GM21390 (cell line): ENCODE measurements around the gene CECR2.
"Not testable (repeated sequence)": the region's sequence is repeated elsewhere in the genome, so short reads cannot be mapped to it uniquely, and the experiment has no call there.

Experiments
- ATAC-seq: cut with Tn5 transposase; IDR thresholded peaks from one replicate; pipeline ENCODE4 v1.9.1; 2021; ENCODE audit not compliant: unreplicated experiment

CECR2 gene

DNA sequence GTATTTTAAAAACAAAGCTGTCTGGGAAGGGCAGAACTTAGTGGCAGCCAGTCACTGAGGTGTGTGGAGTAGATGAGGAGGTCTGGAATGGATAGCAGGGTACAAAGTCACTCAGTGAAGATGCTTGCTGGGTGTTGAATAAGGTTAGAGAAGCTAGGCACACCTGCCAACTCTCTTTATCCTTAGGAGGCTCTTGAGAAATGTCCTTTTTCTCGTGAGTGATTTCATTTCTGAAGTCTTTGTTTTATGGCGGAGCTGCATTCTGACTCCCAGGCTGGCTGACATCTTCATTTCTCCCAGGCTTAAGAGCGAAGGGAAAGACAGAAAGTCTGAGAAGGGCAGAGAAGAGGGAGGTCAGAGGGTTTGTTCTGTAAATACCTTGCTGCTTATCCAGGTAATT, 31.0 kb downstream of the CECR2 start:
- ATAC-seq: no peak

DNA sequence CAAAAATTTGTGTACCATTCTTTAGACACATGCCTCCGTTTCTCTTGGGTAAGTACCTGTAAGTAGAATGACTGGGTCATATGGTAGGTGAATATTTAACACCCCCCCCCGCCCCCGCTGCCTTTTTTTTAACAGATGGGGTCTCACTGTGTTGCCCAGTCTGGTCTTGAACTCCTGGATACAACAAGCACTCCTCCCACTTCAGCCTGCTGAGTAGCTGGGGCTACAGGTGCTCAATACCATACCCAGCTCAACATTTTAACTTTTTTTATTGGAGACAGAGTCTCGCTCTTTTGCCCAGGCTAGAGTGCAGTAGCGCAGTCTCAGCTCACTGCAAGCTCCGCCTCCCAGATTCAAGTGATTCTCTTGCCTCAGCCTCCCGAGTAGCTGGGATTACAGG, 32.5 kb downstream of the CECR2 start:
- no peak for ATAC-seq

DNA sequence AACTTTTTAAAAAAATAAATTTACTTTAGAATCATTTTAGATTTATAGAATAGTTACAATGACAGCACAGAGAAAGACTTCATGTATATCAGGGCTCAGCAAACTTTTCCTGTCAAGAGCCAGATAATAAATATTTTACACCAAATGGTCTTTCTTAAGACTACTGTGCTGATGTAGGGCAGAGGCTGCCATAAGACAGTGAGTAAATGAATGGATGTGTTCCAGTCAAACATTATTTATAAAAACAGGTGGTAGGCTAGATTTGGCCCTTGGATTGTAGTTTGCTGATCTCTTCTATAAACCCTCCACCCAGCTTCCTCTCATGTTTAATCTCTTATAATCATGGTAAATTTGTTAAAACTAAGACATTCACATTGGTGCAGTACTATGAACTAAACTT, 33.0 kb downstream of the CECR2 start:
- ATAC-seq: no peak

DNA sequence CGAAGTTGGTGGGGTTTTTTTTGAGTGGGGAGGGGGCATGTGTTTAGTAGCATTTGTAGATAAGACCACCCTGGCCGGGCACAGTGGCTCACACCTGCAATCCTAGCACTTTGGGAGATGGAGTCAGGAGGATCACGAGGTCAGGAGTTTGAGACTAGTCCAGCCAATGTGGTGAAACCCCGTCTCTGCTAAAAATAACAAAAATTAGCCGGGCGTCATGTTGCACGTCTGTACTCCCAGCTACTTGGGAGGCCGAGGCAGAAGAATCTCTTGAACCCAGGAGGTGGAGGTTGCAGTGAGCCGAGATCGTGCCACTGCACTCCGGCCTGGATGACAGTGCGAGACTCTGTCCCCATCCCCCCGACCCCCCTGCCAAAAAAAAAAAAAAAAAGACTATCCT, 34.6 kb downstream of the CECR2 start:
- no peak for ATAC-seq

DNA sequence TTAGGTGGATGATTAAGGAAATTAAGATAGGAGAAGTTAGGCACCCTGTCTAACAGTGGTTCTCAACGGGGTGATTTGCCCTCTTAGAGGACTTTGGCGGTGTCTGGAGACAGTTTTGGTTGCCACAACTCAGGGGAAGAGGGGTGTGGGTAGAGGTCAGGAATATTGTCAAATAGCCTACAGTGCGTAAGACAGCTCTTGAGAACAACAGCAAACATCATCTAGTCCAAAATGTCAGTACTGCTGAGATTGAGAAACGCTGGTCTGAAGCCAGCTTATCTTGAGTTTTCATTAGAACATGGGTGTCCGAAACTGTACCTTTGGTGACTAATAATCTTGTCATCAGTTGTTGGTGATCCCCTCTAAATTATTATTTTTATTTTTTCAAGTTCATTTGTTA, 38.4 kb downstream of the CECR2 start:
- ATAC-seq: no peak

DNA sequence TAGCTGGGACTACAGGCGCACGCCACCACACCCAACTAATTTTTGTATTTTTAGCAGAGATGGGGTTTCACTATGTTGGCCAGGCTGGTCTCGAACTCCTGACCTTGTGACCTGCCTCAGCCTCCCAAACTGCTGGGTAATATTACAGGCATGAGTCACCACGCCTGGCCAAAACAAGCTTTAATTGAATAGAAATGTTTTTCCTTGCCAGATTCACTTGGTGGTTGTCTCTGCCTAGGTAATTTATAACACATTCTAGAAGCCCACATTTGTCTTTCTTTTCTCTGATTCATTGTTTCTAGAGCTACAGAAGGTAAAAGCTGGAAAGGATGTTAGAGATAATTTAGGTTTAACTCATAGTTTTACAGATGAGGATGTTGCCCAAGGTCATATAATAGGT, 41.3 kb downstream of the CECR2 start:
- ATAC-seq: no peak

DNA sequence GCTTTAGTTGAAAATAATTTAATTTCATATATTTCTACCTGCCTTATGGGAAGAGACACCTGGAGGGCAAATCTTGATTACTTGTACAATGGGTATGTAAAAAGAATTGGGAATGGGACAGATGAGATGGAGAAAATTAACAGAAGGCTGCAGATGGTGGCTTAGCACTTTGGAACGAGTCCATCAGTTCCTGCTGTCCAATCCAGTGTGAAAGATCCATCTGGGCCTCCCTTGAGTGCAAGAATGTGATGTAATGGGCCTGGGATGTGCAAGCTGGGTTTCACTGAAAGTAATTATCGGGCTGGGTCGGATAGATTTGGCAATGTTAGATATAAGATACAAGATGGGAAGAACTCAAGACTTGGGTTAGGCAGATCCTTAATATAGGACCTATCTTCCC, 42.0 kb downstream of the CECR2 start:
- ATAC-seq: no peak

DNA sequence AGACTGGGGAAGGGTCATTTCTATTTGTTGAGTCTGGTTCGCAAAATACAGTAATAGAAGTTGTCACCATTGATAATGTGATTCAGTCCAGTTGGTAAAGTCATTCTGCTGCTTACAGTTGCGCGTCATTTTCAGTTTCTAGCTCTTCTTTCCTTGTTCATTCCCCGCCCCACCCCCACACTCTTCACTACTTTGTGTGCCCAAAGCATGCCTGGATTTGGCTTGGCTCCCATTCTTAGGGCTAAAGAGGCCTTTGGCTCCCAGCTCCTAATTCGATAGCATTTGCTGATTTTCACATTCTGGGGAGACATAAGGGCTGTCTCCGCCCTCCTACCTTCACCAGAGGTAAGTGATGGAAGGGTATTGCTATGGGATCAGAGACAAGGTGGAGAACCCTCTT, 43.0 kb downstream of the CECR2 start:
- no peak for ATAC-seq

DNA sequence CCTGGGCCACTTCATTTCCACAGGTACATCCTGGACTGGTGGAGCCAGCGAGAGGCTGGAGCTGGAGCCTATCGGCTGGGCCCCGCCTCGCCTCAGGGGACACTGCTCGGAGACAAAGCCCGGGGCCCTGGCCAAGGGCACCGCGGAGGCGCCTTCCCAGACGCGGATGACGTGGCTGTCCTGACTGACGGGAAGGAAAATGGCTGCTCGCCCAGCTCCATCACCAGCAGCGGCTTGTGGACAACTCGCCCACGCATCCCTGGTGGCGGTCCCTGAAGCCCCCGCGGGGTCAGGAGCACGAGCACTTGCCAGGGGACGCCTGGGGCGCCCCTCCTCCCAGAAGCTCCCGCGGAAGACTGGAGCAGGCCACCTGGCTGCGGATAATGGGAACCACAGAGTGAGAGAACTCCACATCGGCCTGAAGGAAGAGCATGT, 49.6 kb downstream of the CECR2 start:
- no peak for ATAC-seq

DNA sequence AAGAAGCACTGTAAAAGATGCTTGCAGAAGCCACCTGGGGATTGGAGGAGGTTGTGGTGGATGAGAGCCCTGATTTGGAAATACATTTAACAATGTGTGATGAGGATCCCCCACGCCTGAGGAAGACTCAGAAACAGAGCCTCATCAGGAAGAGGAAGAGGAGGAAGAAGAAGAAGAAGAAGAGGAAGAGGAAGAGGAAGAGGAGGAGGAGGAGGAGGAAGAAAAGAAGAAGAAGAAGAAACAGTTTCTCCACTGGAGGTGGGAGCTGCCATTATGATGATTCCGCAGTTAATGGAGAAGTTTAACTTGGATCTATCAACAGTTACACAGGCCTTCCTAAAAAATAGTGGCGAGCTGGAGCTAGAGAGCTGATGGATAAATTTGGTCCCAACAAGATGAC, 50.1 kb downstream of the CECR2 start:
- no peak for ATAC-seq

DNA sequence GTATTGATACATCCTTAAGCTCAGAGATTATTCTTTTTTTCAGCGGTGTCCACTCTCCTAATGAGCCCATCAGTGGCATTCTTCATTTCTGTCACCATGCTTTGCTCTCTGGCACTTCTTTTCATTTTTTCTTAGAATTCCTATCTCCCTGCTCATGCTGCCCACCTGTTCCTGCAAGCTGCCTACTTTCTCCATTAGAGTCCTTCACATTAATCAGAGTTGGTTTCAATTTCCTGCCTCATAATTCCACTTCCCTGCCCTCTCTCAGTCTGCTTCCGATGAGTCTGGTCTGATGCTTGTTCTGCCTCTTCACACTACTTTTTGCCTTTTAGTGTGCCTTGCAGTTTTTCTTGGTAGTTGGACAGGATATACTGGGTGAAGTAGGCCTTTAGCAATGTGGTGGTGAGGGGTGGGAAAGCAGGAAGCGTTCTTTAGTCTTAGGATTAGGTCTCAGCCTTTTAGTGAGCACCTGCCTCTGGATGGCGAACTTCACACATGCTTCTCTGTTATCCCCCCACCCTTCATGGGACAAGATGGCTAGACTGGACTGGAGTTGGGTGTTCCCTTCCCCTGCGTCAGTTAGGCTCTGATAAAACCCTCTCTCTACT, 53.6 kb downstream of the CECR2 start:
- ATAC-seq: no peak

DNA sequence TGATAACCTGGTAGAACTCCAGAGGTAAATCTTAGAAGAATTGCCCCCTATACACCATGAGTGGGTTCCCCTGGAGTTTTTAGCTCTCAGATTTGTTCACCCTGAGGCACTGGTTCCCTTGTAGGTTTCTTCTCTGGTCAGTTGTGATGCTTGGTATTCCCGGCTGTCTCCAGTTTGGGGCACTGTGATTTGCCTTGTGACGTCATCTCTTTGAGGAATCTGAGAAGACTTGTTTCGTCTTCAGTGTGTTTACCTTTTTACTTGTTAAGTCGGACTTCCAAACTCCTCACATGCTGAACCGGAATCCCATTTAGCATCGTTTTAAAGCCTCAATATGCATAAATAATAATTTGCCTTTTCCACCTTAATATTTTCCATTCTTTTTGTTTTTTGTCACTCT, 54.4 kb downstream of the CECR2 start:
- no peak for ATAC-seq

DNA sequence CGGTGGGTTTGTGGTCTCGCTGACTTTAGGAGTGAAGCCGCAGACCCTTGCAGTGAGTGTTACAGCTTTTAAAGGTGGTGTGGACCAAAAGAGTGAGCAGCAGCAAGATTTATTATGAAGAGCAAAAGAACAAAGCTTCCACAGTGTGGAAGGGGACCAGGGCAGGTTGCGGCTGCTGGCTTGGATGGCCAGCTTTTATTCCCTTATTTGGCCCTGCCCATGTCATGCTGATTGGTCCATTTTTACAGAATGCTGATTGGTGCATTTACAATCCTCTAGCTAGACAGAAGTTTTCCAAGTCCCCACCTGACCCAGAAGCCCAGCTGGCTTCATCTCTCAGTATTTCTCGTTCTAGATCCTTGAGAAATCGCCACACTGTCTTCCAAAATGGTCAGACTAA, 58.3 kb downstream of the CECR2 start:
- not testable (repeated sequence) for ATAC-seq

DNA sequence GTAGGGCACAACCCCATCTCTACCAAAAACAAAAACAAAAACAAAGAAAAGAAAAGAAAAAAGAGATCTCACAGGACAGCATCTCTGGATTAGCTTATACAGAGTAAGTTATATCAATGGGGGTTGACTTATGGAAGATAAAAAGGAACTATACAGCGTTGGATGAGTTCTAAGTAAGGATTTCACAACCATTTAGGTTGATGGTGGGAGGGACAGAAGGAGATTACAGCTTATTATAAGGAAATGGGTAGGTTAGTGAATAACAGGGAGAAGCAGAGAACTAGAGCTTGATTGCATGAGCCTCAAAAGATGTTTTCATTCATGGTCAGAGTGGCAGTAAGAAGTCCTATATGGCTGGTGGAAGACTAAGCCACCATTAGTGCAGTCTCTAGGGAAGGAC, 60.3 kb downstream of the CECR2 start:
- no peak for ATAC-seq

DNA sequence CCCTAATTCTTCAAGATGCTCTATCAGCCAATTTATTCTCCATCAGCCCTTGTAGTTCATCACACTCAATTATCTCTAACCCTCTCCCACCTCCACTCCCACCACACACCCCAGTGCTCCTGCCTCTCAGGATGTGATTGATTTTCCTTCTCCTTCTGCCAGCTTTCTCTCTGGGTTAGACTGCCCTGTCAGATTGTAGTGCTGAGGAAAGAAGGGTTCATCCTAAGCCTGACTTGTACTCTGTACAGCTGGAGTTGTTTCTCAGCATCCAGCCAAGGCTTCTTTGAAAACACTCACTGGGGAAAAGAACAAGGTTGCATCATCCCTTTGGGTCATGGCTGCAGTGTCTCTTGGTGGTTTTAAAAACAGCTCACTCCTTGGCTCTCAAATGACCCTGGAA, 61.2 kb downstream of the CECR2 start:
- ATAC-seq: no peak

DNA sequence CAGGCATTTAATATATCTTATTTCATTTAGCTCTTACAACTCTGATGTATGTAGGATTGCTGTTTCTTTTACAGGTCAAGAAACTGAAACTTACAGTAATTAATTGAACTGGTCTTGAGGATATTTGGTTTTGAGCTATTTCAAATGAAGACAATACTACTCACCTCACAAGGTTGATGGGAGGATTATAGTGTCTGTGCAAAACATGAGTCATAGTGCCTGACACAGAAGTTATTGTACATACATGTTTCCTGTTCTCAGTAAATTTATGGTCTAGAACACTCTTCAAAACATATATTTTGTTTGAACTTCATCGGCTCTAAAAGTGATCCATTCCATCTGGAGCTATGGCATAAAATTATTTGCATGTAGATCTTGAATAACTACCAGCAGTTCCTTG, 61.9 kb downstream of the CECR2 start:
- no peak for ATAC-seq

DNA sequence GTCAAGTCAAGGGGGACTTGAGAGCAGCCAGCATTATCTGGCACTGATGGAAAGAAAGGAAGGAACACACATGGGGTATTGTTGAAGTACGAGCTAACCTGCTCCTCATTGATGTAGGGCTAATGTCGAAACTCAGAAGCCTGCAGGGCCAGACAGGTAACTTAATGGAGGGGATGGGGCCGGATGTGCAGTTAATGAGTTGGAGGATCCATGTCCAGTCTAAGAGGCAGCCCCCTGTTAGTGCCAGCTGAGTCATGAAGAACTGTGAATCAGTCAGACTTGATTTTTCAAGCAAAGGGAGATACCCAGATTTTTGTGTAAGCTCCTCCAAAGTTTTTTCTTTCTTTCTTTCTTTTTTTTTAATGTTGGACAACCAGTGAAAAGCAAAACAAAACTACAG, 65.6 kb downstream of the CECR2 start:
- no peak for ATAC-seq

DNA sequence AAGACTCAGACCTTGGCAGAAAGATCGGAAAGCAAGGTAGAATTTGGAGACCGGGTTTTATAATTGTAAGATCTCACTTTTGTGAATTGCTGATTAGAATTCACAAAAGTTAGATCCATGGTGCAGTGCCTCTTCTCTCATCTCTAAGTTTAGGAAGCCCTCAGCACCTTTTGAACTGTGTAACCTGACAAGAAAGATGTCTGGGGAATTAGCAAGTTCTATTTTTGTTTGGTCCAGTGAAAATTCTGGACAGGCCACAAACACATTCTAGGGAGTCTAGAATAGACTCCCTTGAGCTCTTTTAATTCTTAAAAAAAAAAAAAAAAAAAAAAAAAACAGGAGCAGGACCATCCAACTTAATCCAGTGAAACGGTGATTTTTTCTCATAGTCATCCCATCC, 66.1 kb downstream of the CECR2 start:
- no peak for ATAC-seq

DNA sequence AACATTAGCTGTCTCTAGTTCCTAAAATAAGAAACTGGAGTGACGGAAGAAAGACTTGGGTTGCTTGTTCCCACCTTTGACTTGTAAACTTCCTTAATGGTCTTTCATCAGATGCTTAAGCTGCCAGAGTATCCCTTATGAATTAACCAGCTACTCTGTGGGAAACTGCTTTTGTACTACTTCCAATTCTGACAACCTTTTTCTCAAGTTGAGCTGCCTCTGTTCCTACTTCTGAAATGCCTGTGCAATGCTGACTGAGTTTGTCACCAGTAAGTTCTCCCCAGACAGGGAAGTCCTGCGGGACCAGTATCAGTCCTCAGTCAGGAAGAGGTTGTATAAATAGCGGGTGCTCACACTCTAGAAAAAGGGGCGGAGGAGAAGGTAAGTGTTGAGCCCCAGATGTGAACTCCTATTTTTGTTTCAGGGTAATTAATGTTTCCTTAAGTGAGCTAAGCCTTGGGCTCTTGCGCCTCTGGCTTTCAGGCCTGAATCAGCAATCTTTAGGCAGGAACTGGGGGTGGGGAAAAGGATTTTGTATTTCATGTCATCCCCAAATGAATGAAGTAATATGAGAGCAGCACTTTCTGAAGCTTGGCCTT, 67.2 kb downstream of the CECR2 start:
- no peak for ATAC-seq

DNA sequence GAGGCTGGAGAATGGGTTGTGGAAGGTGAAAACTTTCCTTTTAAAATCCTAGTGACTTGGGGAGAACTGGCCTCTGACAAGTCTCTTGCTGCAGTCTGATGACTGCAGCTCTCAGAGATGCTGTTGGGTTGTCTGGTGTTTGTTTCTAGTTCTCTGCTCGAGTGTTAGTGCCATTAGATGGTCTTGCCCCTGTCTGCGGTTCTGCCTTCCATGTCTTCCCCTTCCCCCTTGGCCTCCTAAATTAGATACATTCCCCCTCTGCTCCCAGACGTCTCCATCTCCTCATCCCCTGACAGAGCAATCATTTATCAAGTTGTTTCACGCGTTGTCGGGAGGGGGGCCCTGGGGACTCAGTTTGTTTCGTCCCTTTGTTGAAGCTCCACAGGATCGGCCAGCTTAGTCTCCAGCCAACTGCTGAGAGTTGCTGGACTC, 67.7 kb downstream of the CECR2 start:
- ATAC-seq: no peak

DNA sequence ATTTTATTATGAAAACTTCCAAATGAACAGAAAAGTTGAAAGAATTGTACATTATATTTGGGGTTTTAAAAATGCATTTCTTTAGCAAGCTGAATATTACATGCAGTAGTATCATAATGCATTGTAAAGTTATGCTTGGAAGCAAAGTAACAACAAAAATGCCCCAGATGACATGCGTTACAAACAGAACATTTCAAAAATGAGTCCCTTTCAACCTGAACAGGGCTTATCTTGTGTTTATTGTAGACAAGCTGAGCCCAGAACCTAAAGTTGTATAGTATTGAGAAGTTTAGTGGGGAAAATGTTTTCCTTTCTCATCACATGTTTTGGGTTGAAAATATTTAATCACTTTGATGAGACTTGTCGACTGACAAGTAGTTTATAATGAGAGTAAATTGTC, 68.8 kb downstream of the CECR2 start:
- ATAC-seq: no peak

DNA sequence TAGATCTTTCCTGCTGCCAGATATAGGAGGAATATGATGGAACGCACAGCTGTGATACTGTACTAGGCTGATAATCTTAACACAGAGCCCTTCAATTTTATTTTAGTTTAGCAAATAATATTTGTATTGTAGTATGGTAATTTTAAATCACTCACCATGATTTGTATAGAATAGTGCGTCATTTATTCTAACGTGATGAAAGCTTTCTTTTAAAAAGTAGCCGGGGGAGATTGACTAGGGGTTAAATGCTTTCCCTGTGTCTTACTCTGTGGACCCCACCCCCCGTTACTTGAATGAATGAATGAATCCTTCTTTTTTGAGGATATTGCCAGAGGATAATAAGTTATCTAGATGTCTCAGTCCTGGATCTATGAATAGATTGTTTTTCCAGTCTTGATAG, 72.1 kb downstream of the CECR2 start:
- ATAC-seq: no peak
